Fibroblast of skin of left quadriceps (primary cell): ENCODE data around the gene MAP4K4.
"Not testable (repeated sequence)": the region's sequence is repeated elsewhere in the genome, so short reads cannot be mapped to it uniquely, and the experiment has no call there.

Source experiments
- DNase-seq, 2 experiments: peaks; one replicate each; pipeline ENCODE4 v3.0.0-alpha.2; 2013; ENCODE audit warnings: low read depth in 2 of 2

MAP4K4 gene

DNA sequence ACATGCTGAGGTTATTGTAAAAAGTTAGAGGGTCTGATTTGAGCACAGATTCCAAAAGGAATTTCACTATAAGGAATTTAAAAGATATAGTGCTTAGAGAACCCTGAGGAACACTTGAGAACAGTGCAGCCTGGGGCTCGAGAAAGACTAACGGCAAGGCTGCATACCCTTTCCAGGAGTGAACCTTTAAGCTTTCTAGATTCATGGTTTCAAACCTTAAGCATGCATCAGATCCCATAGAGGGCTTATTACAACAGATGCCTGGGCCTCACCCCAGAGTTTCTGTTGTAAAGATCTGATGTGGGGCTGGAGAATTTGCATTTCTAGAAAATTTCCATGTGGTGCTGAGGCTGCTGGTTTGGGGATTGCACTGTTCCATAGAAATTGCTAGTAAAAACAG is 203.7 kb downstream of the MAP4K4 start:
- DNase-seq: no peak

DNA sequence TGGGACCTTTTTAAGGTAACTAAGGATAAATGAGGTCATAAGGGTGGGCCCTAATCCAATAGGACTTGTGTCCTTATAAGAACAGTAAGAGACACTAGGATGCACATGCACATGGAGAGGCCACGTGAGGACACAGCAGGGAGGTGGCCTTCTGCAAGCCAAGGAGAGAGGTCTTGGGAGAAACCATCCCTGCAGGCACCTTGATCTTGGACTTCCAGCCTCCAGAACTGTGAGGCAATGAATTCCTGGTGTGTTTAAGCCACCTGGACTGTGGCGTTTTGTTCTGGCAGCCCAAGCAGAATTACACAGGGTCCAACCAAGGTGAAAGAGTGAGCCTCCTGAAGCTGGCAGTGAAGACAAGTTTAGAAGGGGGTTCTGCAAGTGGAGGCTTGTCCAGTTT is 204.7 kb downstream of the MAP4K4 start:
- no peak for DNase-seq

DNA sequence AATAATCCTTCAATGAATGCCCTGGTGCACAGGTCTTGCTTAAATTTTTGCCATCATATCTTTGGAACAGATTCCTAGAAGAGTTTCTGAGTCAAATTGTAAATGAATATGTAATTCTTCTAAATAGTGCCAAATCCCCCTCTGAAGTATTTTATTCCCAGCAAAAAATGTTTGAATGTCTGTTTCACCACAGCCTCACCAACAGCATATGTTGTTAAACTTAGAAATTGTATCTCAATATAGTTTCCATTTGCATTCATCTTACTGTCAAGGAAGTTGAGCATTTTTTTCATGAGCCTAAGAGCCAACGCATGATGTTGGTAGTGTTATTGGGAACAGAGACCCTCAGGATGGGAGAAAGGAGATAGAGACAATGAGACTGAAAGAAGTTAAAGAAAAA is 207.4 kb downstream of the MAP4K4 start:
- DNase-seq: no peak

DNA sequence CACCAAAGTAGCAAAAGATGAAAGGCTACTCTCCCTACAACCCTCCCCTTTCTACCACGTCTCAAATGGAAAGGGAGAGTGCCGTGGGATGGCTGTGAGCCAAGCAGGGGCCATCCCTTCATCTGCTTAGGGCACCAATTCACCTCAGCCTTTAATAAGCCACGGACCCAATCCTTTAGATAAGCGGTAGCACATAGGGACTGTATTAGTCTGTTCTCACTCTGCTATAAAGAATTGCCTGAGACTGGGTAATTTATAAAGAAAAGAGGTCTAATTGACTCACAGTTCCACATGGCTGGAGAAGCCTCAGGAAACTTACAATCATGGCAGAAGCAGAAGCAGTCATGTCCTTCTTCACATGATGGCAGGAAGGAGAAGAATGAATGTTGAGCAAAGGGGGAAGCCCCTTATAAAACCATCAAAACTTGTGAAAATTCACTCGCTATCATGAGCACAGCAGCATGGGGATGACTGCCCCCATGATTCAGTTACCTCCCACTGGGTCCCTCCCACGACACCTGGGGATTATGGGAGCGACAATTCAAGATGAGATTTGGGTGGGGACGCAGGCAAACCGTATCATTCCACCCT is 208.3 kb downstream of the MAP4K4 start:
- no peak for DNase-seq

DNA sequence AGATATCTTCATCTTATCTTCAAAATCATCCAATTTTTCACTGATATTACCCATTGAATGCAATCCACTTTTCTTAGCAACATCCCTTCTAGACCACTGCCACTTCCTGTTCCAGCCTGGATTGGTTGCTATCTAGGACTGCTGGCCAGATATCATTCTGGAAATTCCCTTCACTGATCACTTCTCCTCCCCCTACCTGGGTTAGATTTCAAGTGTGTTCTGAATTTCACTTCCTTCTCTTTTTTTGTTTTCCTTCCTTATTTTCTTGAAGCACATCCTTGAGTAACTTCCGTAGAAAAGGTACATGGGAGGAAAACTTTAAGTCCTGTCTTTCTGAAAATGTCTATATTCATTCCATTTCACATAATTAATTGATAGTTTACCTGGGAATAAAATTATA is 212.3 kb downstream of the MAP4K4 start:
- DNase-seq: no peak

DNA sequence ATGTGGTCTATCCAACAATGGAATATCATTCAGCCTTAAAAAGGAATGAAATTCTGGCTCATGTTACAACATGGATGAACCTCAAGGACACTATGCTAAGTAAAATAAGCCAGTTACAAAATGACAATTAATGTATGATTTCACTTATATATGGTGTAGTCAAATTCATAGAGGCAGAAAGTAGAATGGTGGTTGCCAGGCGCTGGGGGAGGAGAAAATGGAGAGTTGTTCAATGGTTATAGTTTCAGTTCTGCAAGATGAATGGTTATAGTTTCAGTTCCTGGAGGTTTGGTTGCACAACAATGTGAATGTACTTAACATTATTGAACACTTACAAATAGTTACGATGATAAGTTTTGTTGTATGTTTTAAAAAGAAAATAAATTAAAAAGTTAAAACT is 215.0 kb downstream of the MAP4K4 start:
- DNase-seq: no peak

DNA sequence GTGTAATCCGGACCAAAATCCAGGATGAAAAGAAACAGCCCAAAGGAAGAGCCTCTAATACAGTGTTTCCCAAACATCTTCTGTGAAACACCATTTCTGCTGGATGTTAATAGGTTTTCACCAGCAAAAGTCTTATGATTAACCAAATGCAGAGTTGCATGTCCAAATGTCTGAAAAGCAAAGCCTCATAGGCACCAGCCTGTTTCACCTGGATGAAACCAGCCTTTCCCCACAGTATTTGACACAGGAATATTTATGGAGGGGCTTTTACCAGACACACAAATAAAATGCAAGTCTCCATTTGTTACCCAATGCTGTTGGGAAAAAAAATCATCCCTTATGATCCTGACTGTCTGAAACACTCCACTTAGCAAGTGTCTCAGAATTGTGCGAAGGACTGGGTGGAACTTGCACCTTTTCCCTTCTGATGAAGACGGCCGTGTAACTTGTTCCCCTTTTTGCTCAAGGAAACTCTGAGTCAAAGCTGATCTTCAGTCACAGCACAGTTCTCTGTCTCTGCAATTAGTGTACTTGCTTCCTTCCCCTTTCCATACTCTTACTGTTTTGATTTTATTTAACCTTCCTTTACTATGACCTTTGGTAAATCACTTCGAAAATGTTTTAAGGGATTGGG is 223.9 kb downstream of the MAP4K4 start:
- DNase-seq: no peak

DNA sequence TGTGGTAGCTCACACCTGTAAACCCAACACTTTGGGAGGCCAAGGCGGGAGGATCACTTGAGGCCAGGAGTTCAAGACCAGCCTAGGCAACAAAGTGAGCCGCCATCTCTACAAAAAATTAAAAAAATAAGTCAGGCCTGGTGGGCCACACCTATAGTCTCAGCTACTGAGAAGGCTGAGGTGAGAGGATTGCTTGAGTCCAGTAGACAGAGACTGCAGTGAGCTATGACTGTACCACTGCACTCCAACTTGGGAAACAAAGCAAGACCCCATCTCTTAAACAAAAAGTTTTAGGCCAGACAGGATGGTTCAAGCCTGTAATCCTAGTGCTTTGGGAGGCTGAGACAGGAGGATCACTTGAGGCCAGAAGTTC is 224.4 kb downstream of the MAP4K4 start:
- no peak for DNase-seq

DNA sequence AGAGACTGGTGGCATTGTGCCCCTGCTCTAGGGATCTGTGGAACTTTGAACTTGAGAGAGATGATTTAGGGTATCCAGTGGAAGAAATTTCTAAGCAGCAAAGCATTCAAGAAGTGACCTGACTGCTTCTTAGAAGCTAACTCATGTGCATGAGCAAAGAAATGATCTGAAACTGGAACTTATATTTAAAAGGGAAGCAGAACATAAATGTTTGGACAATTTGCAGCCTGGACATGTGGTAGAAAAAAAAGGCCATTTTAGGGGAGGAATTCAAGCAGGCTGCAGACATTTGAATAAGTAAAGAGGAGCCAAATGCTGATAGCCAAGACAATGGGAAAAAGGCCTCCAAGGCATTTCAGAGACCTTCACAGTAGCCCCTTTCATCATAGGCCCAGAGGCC is 226.8 kb downstream of the MAP4K4 start:
- not testable (repeated sequence) for DNase-seq

DNA sequence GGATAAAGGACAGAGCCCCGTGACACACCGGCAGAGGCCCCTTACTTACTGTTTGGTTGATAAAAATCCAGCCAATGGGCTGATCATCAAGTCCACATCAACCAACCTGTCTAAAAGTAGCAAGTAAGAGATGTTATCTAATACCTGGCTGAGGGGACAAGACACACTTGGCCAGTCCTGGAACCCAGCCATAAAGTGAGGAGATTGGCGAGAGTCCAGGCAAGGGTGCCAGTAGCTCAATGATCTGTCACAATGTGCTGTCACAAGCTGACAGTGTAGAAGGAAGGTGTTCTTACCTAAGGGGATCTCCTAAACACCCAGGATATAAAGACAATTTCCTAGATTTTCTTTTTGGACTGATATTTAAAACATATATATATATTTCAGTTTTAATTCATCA is 232.5 kb downstream of the MAP4K4 start:
- DNase-seq: no peak

DNA sequence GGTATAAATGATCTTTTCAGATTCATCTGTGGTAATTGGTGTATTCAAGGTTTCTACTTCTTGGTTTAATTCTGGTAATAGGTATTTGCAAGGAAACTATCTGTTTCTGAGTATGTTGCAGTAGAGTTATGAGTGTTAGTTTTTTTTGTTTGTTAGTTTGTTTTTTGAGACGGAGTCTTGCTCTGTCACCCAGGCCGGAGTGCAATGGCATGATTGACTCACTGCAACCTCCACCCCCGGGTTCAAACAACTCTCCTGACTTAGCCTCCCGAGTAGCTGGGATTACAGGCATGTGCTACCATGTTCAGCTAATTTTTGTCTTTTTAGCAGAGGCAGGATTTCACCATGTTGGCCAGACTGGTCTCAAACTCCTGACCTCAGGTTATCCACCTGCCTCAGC is 233.3 kb downstream of the MAP4K4 start:
- DNase-seq: no peak

DNA sequence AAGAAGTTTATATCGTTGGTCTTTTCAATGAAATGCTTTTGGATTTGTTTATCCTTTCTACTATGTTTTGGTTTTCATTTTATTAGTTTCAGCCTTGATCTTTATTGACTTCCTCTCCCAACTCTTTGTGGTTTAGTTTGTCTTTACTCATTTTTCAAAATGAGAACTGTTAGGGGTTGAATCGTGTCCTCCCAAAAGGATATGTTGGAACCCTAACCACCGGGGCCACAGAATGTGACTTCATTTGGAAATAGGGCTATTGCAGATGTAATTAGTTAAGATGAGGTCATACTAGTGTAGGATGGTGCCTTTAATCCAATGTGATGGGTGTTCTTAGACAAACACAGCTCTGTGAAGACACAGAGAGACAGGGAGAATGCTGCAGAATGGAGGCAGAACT is 233.9 kb downstream of the MAP4K4 start:
- DNase-seq: no peak

DNA sequence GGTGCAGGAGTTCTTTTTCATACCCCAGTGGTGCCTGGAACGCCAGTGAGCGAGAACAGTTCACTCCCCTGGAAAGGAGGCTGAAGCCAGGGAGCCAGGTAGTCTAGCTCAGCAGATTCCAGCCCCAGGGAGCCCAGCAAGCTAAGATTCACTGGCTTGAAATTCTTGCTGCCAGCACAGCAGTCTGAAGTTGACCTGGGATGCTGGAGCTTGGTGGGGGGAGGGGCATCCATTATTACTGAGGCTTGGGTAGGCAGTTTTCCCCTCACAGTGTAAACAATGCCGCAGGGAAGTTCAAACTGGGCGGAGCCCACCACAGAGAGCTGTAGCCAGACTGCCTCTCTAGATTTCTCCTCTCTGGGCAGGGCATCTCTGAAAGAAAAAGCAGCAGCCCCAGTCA is 238.3 kb downstream of the MAP4K4 start:
- not testable (repeated sequence) for DNase-seq

DNA sequence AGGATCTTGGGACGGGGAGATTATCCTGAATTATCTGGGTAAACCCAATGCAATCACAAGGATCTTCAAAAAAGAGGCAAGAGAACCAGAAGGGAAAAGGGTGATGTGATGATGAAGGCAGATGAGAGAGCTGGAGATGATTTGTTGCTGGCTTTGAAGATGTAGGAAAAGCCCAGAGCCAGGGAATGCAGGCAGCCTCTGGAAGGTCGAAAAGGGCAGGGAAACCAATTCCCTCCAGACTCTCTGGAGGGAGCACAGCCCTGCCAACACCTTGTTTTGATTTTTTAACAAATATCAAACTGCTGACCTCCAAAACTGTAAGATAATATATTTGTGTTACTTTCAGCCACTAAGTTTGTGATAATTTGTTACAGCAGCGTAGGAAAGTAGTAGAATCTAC is 245.3 kb downstream of the MAP4K4 start:
- DNase-seq: no peak
